ENCODE measurements around the gene ZNF616.
A peak's percentile ranks its signal among the peaks of the same experiment; 100 is the strongest.
"Not testable (repeated sequence)": the region's sequence is repeated elsewhere in the genome, so short reads cannot be mapped to it uniquely, and the experiment has no call there.

The ZNF616 gene

GRCh38 chr19:52102782-52103181 lies 37.0 kb downstream of the ZNF616 start:
- no peak for DNase-seq

- no peak for DNase-seq
These were observed 37.7 kb downstream of the ZNF616 start for GRCh38 chr19:52101866-52102562.

- no peak for DNase-seq
These were observed 40.1 kb downstream of the ZNF616 start for GRCh38 chr19:52099497-52100138.

- DNase-seq = not testable (repeated sequence)
These were observed 43.3 kb downstream of the ZNF616 start for GRCh38 chr19:52096416-52096815.

- peak; percentile 48 to 91 (median 76) for DNase-seq
These were observed 44.3 kb downstream of the ZNF616 start, which contains the start of gene ZNF841 for GRCh38 chr19:52095172-52096014. TSS of gene ZNF841 (minus strand) at chr19:52095765. CDS start at chr19:52084801, 10,964 bp downstream.

GRCh38 chr19:52094526-52095130 lies 45.1 kb downstream of the ZNF616 start:
- DNase-seq = peak in 1 of 5 experiments; percentile 7

GRCh38 chr19:52086481-52086880 lies 53.3 kb downstream of the ZNF616 start:
- DNase-seq = no peak

- no peak for DNase-seq
These were observed 69.2 kb downstream of the ZNF616 start for GRCh38 chr19:52070496-52070895.

- DNase-seq = no peak
These were observed 70.1 kb downstream of the ZNF616 start for GRCh38 chr19:52069653-52070052.

GRCh38 chr19:52066258-52066863 lies 73.4 kb downstream of the ZNF616 start:
- DNase-seq = no peak

- DNase-seq = no peak
These were observed 74.3 kb downstream of the ZNF616 start for GRCh38 chr19:52065399-52065798.
